ENCODE results near the gene GRIA3.

The GRIA3 gene

DNA sequence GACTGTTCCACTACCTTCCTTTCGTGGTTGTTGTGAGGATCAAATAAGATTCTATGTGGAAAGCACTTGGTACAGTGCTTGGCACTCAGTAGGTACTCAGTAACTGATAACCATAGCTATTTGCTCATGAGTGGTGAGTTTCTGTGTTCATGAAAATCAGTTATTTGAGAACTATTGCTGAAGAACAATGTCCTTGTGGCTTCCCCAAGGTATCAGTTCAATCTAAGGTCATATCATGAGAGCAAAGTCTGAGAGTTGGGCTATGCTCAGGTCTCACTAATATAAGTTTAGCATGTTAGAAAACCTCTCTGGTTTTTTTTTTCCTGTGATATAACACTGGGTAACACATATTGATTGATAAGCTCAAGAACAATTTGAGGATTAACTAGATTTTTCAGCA, 147.8 kb downstream of the GRIA3 start:
- Histone ChIP-seq H3K18ac (ENCODE audit: low read depth in 1 of 2, low read length in 2 of 2) (no peak overlapping the region), H3K4me2 (ENCODE audit: low read length, poor library complexity, severe bottlenecking) (no peak overlapping the region), H4K8ac (ENCODE audit: low read length) (no peak overlapping the region), H3K4me3 (ENCODE audit: insufficient read depth in 1 of 2, low read depth in 1 of 2, low read length in 2 of 2) (no peak overlapping the region), H2BK120ac (ENCODE audit: low read depth, low read length) (no peak overlapping the region), H3K9ac (ENCODE audit: low read length) (no peak overlapping the region), H3K4me1 (ENCODE audit: control insufficient read depth, insufficient read depth, low read depth, low read length) (no peaks in the 10 kb centered on the region), H2BK15ac (ENCODE audit: low read depth, poor library complexity, severe bottlenecking) (no peak overlapping the region), H3K27me3 (ENCODE audit: control insufficient read depth in 1 of 2, insufficient read depth in 1 of 2, low read length in 2 of 2) (no peaks in the 10 kb centered on the region), H3K9me3 (ENCODE audit: control insufficient read depth, low read length) (no peaks in the 10 kb centered on the region), H3K36me3 (ENCODE audit: control insufficient read depth in 1 of 2, insufficient read depth in 2 of 2, low read depth in 1 of 2, low read length in 2 of 2) (peaks cover 0 to 7% of the 10 kb centered on the region in 2 experiments), H2BK12ac (ENCODE audit: low read length in 2 of 2) (no peak overlapping the region), H3K4ac (ENCODE audit: low read depth in 1 of 2, low read length in 2 of 2) (no peak overlapping the region), H3K79me1 (replicated peaks; ENCODE audit: low read length, poor library complexity, severe bottlenecking) (no peaks in the 10 kb centered on the region), H3K14ac (ENCODE audit: low read length in 2 of 2) (no peak overlapping the region), H2AK5ac (ENCODE audit: low read length, severe bottlenecking) (no peak overlapping the region), H3K27ac (ENCODE audit: low read length, poor library complexity, severe bottlenecking) (no peak overlapping the region), H2BK5ac (ENCODE audit: low read depth, low read length, poor library complexity, severe bottlenecking) (no peak overlapping the region), H3K23ac (ENCODE audit: low read length in 2 of 2) (no peak overlapping the region), H4K91ac (ENCODE audit: low read length) (no peak overlapping the region), H2AFZ (ENCODE audit: low read depth, low read length) (no peak overlapping the region)
- DNase-seq, result no peak
- 67% methylated on average over 1 of the region's 1 CpG for WGBS

DNA sequence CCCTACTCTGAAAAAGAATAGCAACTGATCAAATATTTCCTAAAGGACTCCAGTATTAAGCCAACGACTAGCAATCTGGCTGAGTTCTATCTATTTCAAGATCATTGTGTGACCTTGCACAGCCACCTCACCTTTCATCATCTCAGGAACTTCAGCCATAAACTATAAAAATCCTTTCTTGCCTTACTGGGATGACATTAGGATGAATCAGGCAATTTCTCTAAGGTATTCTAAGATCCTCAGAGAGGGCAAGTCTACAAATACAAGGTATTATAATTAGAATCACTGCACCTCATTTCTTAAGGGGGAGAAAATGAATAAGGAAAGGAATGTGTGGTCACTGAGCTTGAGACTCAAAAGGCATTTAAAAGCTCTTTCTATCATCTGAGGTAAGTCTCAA, 152.6 kb downstream of the GRIA3 start:
- H2BK15ac ChIP-seq (ENCODE audit: low read depth, poor library complexity, severe bottlenecking), result no peak overlapping the region
- H3K4me2 ChIP-seq (ENCODE audit: low read length, poor library complexity, severe bottlenecking), result no peak overlapping the region
- no peak overlapping the region for H2AFZ ChIP-seq (ENCODE audit: low read depth, low read length)
- H2BK12ac ChIP-seq (ENCODE audit: low read length in 2 of 2), result no peak overlapping the region
- no peak overlapping the region for H3K9ac ChIP-seq (ENCODE audit: low read length)
- H3K4me3 ChIP-seq (ENCODE audit: insufficient read depth in 1 of 2, low read depth in 1 of 2, low read length in 2 of 2), result no peak overlapping the region
- H3K14ac ChIP-seq (ENCODE audit: low read length in 2 of 2), result no peak overlapping the region
- H4K91ac ChIP-seq (ENCODE audit: low read length), result no peak overlapping the region
- H2BK120ac ChIP-seq (ENCODE audit: low read depth, low read length), result no peak overlapping the region
- H3K36me3 ChIP-seq (ENCODE audit: control insufficient read depth in 1 of 2, insufficient read depth in 2 of 2, low read depth in 1 of 2, low read length in 2 of 2), result no peaks in the 10 kb centered on the region
- no peak for DNase-seq
- H3K27ac ChIP-seq (ENCODE audit: low read length, poor library complexity, severe bottlenecking), result no peak overlapping the region
- H3K27me3 ChIP-seq (ENCODE audit: control insufficient read depth in 1 of 2, insufficient read depth in 1 of 2, low read length in 2 of 2), result no peaks in the 10 kb centered on the region
- H3K4ac ChIP-seq (ENCODE audit: low read depth in 1 of 2, low read length in 2 of 2), result no peak overlapping the region
- H3K4me1 ChIP-seq (ENCODE audit: control insufficient read depth, insufficient read depth, low read depth, low read length), result no peaks in the 10 kb centered on the region
- no peak overlapping the region for H3K23ac ChIP-seq (ENCODE audit: low read length in 2 of 2)
- H3K9me3 ChIP-seq (ENCODE audit: control insufficient read depth, low read length), result no peaks in the 10 kb centered on the region
- H2BK5ac ChIP-seq (ENCODE audit: low read depth, low read length, poor library complexity, severe bottlenecking), result no peak overlapping the region
- 88% methylated on average over 1 of the region's 1 CpG for WGBS
- H2AK5ac ChIP-seq (ENCODE audit: low read length, severe bottlenecking), result no peak overlapping the region
- H3K18ac ChIP-seq (ENCODE audit: low read depth in 1 of 2, low read length in 2 of 2), result no peak overlapping the region
- no peaks in the 10 kb centered on the region for H3K79me1 ChIP-seq (replicated peaks; ENCODE audit: low read length, poor library complexity, severe bottlenecking)
- H4K8ac ChIP-seq (ENCODE audit: low read length), result no peak overlapping the region

DNA sequence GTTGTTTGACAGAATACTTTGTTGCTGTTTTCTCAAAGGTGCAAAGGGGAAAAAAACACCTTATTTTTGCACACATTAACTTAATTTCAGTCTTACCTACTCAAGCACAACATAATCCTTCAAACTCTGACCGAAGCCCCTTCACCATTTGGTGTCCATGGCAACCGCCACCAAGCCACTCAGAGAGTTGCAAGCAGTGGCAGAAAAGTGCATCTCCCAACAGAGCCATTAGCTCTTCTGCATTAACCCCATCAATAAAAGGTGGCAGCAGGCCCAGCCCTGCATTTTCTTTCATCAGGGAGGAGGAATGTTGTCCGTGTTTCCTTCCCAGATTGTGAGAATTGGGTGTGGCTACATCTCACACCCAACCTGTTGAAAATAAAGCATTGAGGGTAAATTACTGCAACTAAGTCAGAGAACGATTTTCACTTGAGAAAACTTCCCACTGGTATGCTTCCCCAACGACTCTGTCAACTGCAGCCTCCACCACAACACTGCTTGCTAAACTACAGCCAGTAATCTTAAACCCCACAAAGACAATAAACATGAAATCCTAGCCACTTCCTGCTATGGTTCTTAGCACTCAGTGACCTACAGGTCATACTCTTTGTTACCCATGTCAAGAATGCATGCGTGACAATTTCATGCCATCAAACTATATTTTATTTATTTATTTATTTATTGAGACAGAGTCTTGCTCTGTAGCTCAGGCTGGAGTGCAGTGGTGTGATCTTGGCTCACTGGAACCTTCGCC, 154.0 kb downstream of the GRIA3 start:
- Histone ChIP-seq H3K27me3 (ENCODE audit: control insufficient read depth in 1 of 2, insufficient read depth in 1 of 2, low read length in 2 of 2) (no peaks in the 10 kb centered on the region), H3K14ac (ENCODE audit: low read length in 2 of 2) (no peak overlapping the region), H4K91ac (ENCODE audit: low read length) (no peak overlapping the region), H3K23ac (ENCODE audit: low read length in 2 of 2) (no peak overlapping the region), H2BK5ac (ENCODE audit: low read depth, low read length, poor library complexity, severe bottlenecking) (no peak overlapping the region), H2AFZ (ENCODE audit: low read depth, low read length) (no peak overlapping the region), H3K4me2 (ENCODE audit: low read length, poor library complexity, severe bottlenecking) (no peak overlapping the region), H3K18ac (ENCODE audit: low read depth in 1 of 2, low read length in 2 of 2) (no peak overlapping the region), H3K79me1 (replicated peaks; ENCODE audit: low read length, poor library complexity, severe bottlenecking) (no peaks in the 10 kb centered on the region), H3K4me3 (ENCODE audit: insufficient read depth in 1 of 2, low read depth in 1 of 2, low read length in 2 of 2) (no peak overlapping the region), H3K36me3 (ENCODE audit: control insufficient read depth in 1 of 2, insufficient read depth in 2 of 2, low read depth in 1 of 2, low read length in 2 of 2) (no peaks in the 10 kb centered on the region), H3K4ac (ENCODE audit: low read depth in 1 of 2, low read length in 2 of 2) (no peak overlapping the region), H3K4me1 (ENCODE audit: control insufficient read depth, insufficient read depth, low read depth, low read length) (no peaks in the 10 kb centered on the region), H3K9me3 (ENCODE audit: control insufficient read depth, low read length) (no peaks in the 10 kb centered on the region), H3K27ac (ENCODE audit: low read length, poor library complexity, severe bottlenecking) (no peak overlapping the region), H2AK5ac (ENCODE audit: low read length, severe bottlenecking) (no peak overlapping the region), H3K9ac (ENCODE audit: low read length) (no peak overlapping the region), H2BK12ac (ENCODE audit: low read length in 2 of 2) (no peak overlapping the region), H2BK15ac (ENCODE audit: low read depth, poor library complexity, severe bottlenecking) (no peak overlapping the region), H4K8ac (ENCODE audit: low read length) (no peak overlapping the region), H2BK120ac (ENCODE audit: low read depth, low read length) (no peak overlapping the region)
- WGBS, result 54% methylated on average over 6 of the region's 7 CpGs
- DNase-seq, result no peak

- H3K18ac ChIP-seq (ENCODE audit: low read depth in 1 of 2, low read length in 2 of 2), result no peak overlapping the region
- H3K36me3 ChIP-seq (ENCODE audit: control insufficient read depth in 1 of 2, insufficient read depth in 2 of 2, low read depth in 1 of 2, low read length in 2 of 2), result no peaks in the 10 kb centered on the region
- no peaks in the 10 kb centered on the region for H3K4me1 ChIP-seq (ENCODE audit: control insufficient read depth, insufficient read depth, low read depth, low read length)
- no peak overlapping the region for H3K4ac ChIP-seq (ENCODE audit: low read depth in 1 of 2, low read length in 2 of 2)
- no peaks in the 10 kb centered on the region for H3K79me1 ChIP-seq (replicated peaks; ENCODE audit: low read length, poor library complexity, severe bottlenecking)
- peak; percentile 55 for DNase-seq
- no peak overlapping the region for H3K14ac ChIP-seq (ENCODE audit: low read length in 2 of 2)
- no peak overlapping the region for H3K23ac ChIP-seq (ENCODE audit: low read length in 2 of 2)
- no peaks in the 10 kb centered on the region for H3K9me3 ChIP-seq (ENCODE audit: control insufficient read depth, low read length)
- H3K27me3 ChIP-seq (ENCODE audit: control insufficient read depth in 1 of 2, insufficient read depth in 1 of 2, low read length in 2 of 2), result no peaks in the 10 kb centered on the region
- peak overlapping the region; percentile 64 for H3K9ac ChIP-seq (ENCODE audit: low read length)
- no peak overlapping the region for H2BK120ac ChIP-seq (ENCODE audit: low read depth, low read length)
- H3K4me3 ChIP-seq (ENCODE audit: insufficient read depth in 1 of 2, low read depth in 1 of 2, low read length in 2 of 2), result no peak overlapping the region
- H2BK15ac ChIP-seq (ENCODE audit: low read depth, poor library complexity, severe bottlenecking), result no peak overlapping the region
- H2BK5ac ChIP-seq (ENCODE audit: low read depth, low read length, poor library complexity, severe bottlenecking), result no peak overlapping the region
- H4K91ac ChIP-seq (ENCODE audit: low read length), result no peak overlapping the region
- H3K27ac ChIP-seq (ENCODE audit: low read length, poor library complexity, severe bottlenecking), result no peak overlapping the region
- 23% methylated on average over 3 of the region's 4 CpGs for WGBS
- H2AK5ac ChIP-seq (ENCODE audit: low read length, severe bottlenecking), result no peak overlapping the region
- H3K4me2 ChIP-seq (ENCODE audit: low read length, poor library complexity, severe bottlenecking), result no peak overlapping the region
- H4K8ac ChIP-seq (ENCODE audit: low read length), result no peak overlapping the region
- no peak overlapping the region for H2BK12ac ChIP-seq (ENCODE audit: low read length in 2 of 2)
- no peak overlapping the region for H2AFZ ChIP-seq (ENCODE audit: low read depth, low read length)
Measured at GRCh38 chrX:123339221-123339905, 155.3 kb downstream of the GRIA3 start.
